NB4 (cell line): ENCODE measurements around the gene FOXRED2.

Experiments used
- CTCF ChIP-seq: IDR thresholded peaks from one replicate; pipeline ENCODE4 v1.5.1; 2012; ENCODE audit warnings: low read depth, low read length
- POLR2A ChIP-seq: IDR thresholded peaks from 2 replicates; pipeline ENCODE4 v1.6.1; 2011; ENCODE audit warnings: mild to moderate bottlenecking; ENCODE audit not compliant: insufficient read length; ENCODE audit errors: extremely low read depth
- TF ChIP-seq, protein P1 (sequence below): IDR thresholded peaks from 2 replicates; pipeline ENCODE4 v1.6.1; 2011; ENCODE audit warnings: low read depth, low read length

- TF ChIP-seq POLR2A (peak; percentile 53), CTCF (no peak)
- TF ChIP-seq, protein P1, sequence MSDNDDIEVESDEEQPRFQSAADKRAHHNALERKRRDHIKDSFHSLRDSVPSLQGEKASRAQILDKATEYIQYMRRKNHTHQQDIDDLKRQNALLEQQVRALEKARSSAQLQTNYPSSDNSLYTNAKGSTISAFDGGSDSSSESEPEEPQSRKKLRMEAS = no peak
These were observed 25.3 kb downstream of the FOXRED2 start, which contains the start of gene TXN2 for GRCh38 chr22:36481393-36482168.
